ENCODE results near the gene TMPRSS12.
"Not testable (repeated sequence)": the region's sequence is repeated elsewhere in the genome, so short reads cannot be mapped to it uniquely, and the experiment has no call there.

TMPRSS12 gene

GRCh38 chr12:50855218-50855617 is 12.5 kb downstream of the TMPRSS12 start:
- H3K4me3 ChIP-seq: not testable (repeated sequence)

GRCh38 chr12:50855679-50856078 is 13.0 kb downstream of the TMPRSS12 start:
- H3K4me3 ChIP-seq, H3K27ac ChIP-seq: not testable (repeated sequence)

More at GRCh38 chr12:50855218-50855617, 12.5 kb downstream of the TMPRSS12 start:
- not testable (repeated sequence) for H3K27ac ChIP-seq

DNA sequence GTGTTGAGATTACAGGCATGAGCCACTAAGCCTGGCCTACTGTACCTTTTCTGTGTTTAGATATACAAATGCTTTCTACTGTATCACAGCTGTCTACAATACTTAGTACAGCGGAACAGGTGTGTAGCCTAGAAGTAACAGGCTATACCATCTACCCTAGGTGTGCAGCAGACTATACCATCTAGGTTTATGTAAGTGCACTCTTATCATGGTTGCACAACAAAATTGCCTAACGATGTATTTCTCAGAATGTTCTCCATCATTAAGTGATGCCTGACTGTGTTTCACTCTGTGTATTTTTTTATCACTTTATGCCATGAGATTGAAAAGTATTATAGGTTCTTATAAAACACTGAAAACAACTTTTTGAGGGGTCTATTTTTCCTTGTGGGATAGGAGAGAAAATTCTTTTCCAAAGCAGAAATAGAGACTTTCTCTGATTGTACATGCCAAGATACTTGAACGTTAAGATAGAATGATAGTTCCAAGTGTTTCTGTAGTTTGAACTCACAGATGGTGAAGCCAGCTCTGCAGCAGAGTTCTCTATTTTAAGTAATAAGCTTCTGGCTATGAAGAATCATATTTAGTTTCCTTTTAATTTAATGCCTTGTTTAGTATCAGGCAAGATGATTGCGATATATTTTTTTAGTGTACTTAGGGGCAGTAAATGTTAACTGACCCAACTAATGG is 17.0 kb downstream of the TMPRSS12 start:
- H3K27ac ChIP-seq: no peak overlapping the region

GRCh38 chr12:50862316-50862715 is 19.6 kb downstream of the TMPRSS12 start:
- Histone ChIP-seq H3K27ac (no peak overlapping the region), H3K4me3 (no peak overlapping the region)

More for the DNA sequence above, 17.0 kb downstream of the TMPRSS12 start:
- H3K4me3 ChIP-seq: no peak overlapping the region

DNA sequence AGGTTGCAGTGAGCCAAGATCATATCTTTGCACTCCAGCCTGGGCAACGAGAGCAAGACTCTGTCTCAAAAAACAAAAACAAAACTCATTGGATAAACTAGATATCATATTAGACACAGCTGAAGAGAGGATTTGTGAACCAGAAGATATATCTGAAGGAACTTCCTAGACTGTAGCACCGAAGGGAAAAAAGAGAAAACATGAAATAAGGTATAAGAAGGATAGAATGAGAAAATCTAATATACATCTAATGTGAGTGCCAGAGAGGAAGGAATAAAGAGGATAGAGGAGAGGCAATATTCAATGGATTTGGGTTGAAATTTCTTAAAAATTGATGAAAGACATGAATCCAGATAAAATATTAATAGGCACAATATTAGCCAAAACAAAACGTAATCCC is 22.5 kb downstream of the TMPRSS12 start:
- no peak overlapping the region for H3K27ac ChIP-seq
- H3K4me3 ChIP-seq: no peak overlapping the region

- H3K27ac ChIP-seq, H3K4me3 ChIP-seq: not testable (repeated sequence)
These were observed 26.2 kb downstream of the TMPRSS12 start for GRCh38 chr12:50868881-50869280.

- H3K27ac ChIP-seq: no peak overlapping the region
- no peak overlapping the region for H3K4me3 ChIP-seq
These were observed 39.8 kb downstream of the TMPRSS12 start for GRCh38 chr12:50882563-50882962.

GRCh38 chr12:50887191-50887590 is 44.5 kb downstream of the TMPRSS12 start:
- H3K27ac ChIP-seq: no peak overlapping the region
- no peak overlapping the region for H3K4me3 ChIP-seq

DNA sequence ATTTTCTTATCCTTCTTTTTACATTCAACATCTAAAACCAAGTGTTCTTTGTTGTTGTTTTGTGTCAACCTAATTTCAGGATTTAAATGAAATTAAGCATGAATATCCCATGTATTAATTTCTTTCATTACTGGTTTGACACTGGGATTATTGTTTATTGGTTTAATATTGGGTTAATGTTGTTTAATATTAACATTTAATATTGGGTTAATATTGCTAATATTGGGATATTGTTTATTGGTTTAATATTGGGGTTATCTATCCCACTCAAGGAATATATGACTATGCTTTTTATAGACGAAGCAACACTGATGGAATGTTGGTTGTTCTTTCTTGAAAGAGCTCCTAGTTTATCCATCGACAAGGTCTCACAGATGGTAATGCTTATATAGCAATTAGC is 45.9 kb downstream of the TMPRSS12 start:
- H3K4me3 ChIP-seq: no peak overlapping the region
- H3K27ac ChIP-seq: no peak overlapping the region

DNA sequence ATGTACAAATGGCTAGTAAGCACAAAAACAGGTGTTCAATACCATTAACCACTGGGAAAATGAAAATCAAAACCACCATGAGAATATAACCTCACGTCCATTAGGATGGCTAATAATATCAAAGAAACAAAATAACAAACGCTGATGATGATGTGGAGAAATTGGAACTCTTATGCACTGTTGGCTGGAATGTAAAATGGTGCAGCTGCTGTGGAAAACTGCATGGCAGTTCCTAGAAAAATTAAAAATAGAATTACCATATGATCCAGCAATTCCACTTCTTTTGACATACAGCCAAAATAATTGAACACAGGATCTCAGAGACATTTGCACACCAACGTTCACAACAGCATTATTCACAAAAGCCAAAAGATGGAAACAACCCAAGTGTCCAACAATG is 51.5 kb downstream of the TMPRSS12 start:
- H3K4me3 ChIP-seq: no peak overlapping the region
- H3K27ac ChIP-seq: no peak overlapping the region

GRCh38 chr12:50901685-50902113 is 59.0 kb downstream of the TMPRSS12 start:
- H3K27ac ChIP-seq: no peak overlapping the region
- H3K4me3 ChIP-seq: no peak overlapping the region

DNA sequence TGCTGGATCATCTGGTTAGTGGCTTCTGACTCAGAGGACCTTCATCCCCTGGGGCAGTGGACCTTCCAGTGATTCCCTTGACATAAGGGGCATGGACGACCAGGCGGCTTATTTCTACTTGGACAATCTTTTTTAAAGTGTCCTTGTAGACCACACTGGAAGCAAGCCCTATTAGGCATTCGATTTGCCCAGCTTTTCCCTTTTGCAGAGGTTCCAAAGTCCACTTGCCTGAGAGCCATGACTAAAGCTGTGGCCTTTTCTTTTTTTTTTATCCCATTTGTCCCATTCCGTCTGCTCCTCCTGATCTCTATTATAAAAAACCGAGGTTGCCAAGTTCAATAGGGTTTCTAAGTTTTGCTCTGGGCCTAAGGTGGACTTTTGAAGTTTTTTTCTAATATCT is 65.8 kb downstream of the TMPRSS12 start:
- H3K27ac ChIP-seq, H3K4me3 ChIP-seq: not testable (repeated sequence)

- not testable (repeated sequence) for H3K4me3 ChIP-seq
- H3K27ac ChIP-seq: peak overlapping the region in 1 of 21 experiments; percentile 29
These were observed 69.6 kb downstream of the TMPRSS12 start for GRCh38 chr12:50912361-50912760.

DNA sequence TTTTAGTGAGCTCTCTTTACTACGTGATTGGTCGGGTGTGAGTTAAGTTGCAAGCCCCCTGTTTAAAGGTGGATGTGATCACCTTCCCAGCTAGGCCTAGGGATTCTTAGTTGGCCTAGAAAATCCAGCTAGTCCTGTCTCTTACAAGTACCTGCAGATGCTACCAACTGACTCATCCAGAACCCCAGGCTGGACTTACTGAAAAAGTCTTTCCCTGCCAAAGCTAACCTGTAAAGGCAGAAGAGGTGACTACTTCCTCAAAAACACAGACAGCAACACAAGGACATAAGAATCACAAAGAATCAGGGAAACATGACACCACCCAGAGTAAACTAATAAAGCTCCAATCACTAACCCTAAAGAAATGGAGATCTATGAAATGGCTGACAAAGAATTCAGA is 70.5 kb downstream of the TMPRSS12 start:
- Histone ChIP-seq H3K27ac (peak overlapping the region in 1 of 21 experiments; percentile 29), H3K4me3 (no peak overlapping the region)

DNA sequence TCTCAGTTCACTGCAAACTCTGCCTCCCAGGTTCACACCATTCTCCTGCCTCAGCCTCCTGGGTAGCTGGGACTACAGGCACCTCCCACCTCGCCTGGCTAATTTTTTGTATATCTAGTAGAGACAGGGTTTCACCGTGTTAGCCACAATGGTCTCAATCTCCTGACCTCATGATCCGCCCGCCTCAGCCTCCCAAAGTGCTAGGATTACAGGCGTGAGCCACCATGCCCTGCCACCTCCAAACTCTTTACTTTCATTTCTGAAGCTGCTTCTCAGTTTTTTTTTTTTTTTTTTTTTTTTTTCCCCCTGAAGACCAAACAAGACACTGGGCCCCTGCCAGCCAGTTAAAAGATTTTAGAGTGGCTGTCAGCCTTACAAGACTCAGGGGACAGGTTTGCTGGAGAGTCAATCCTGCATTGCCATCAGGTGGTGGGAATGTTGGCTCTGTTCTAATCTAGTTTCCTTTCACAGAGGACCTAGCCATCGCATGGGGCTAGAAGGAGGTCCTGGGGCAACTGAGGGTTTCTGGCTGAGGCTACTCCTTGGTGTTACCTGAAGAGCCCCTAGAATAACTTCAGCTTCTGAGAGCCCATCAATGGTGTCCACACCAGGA is 72.3 kb downstream of the TMPRSS12 start:
- no peak overlapping the region for H3K27ac ChIP-seq

GRCh38 chr12:50916292-50916691 is 73.6 kb downstream of the TMPRSS12 start:
- no peak overlapping the region for H3K4me3 ChIP-seq
- H3K27ac ChIP-seq: no peak overlapping the region

More for the DNA sequence above, 72.3 kb downstream of the TMPRSS12 start:
- H3K4me3 ChIP-seq: no peak overlapping the region

- no peak overlapping the region for H3K27ac ChIP-seq
- H3K4me3 ChIP-seq: no peak overlapping the region
These were observed 76.0 kb downstream of the TMPRSS12 start for GRCh38 chr12:50918584-50919316.

DNA sequence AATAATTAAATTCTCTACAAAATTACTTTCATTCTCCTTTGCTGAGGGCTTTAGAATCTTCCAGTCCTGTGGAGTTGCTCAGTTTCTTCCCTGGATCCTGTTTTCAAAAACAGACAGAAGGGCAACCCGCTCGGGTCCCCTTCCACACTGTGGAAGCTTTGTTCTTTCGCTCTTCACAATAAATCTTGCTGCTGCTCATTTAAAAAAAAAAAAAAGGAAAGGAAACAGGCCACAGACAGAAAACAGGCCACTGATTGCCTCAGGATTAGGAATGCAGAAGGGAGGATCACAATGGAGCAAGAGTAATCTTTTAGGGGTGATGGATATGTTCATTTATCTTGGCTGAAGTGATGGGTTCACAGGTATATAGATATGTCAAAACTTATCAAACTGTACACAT is 80.1 kb downstream of the TMPRSS12 start:
- peak overlapping the region in 19 of 21 experiments; percentile 17 to 94 (median 80) for H3K27ac ChIP-seq
- H3K4me3 ChIP-seq: no peak overlapping the region

DNA sequence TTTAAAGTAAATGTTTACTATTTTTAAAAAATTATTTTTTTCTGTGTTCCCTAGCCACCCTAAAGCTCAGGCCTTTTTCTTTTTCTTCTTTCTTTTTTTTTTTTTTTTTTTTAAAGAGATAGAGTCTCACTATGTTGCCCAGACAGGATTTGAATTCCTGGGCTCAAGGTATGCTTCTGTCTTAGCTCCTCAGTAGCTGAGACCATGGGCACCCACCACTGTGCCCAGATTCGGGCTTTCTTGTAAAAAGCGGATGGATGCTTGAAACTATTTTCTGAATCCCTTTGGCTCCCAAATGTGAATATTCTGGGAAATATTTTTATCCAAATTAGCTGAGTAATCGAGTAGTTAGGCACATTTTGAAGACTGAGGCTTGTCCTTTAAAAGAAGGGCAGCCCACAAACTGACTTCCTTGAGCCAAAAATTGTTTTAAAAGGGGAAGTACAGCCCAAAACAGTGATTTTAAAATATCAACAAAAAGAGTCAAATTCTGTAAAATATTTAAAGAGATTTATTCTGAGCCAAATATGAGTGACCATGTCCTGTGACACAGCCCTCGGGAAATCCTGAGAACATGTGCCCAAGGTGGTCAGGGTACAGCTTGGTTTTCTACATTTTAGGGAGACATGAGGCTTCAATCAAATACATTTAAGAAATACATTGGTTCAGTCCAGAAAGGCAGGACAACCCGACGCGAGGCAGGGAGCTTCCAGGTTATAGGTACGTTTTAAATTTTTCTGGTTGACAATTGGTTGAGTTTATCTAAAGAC is 80.8 kb downstream of the TMPRSS12 start:
- Histone ChIP-seq H3K27ac (peak overlapping the region in 20 of 21 experiments; percentile 50 to 94 (median 80)), H3K4me3 (peak overlapping the region in 5 of 7 experiments; percentile 34 to 56 (median 49))

GRCh38 chr12:50924131-50924438 is 81.4 kb downstream of the TMPRSS12 start:
- H3K4me3 ChIP-seq: peak overlapping the region in 6 of 7 experiments; percentile 34 to 56 (median 47)
- H3K27ac ChIP-seq: peak overlapping the region in 20 of 21 experiments; percentile 50 to 94 (median 80)
